ENCODE data around the gene ANKRD45.
"Not testable (repeated sequence)": the region's sequence is repeated elsewhere in the genome, so short reads cannot be mapped to it uniquely, and the experiment has no call there.

ANKRD45 gene

GRCh38 chr1:173628888-173629287 is 40.8 kb downstream of the ANKRD45 start:
- Mint-ChIP-seq H3K4me3 (no peak overlapping the region), H3K27ac (no peak overlapping the region), H3K27me3 (no peaks in the 10 kb centered on the region), H3K4me1 (no peaks in the 10 kb centered on the region), H3K9me3 (no peaks in the 10 kb centered on the region), H3K36me3 (no peaks in the 10 kb centered on the region)
- DNase-seq, result peak; percentile 25
- CTCF ChIA-PET, result no interaction called here

- CTCF ChIA-PET, result no interaction called here
- Mint-ChIP-seq H3K27me3 (no peaks in the 10 kb centered on the region), H3K4me1 (no peaks in the 10 kb centered on the region), H3K9me3 (no peaks in the 10 kb centered on the region), H3K27ac (no peak overlapping the region), H3K36me3 (no peaks in the 10 kb centered on the region), H3K4me3 (no peak overlapping the region)
- no peak for DNase-seq
Observed at GRCh38 chr1:173627269-173627668, 42.4 kb downstream of the ANKRD45 start.

GRCh38 chr1:173616859-173617258 is 52.8 kb downstream of the ANKRD45 start:
- DNase-seq, result no peak
- CTCF ChIA-PET, result no interaction called here
- Mint-ChIP-seq H3K36me3 (peaks cover 2% of the 10 kb centered on the region), H3K27ac (no peak overlapping the region), H3K9me3 (peaks cover 26% of the 10 kb centered on the region), H3K27me3 (peaks cover 26% of the 10 kb centered on the region), H3K4me1 (no peaks in the 10 kb centered on the region), H3K4me3 (no peak overlapping the region)

- H3K4me3 Mint-ChIP-seq, H3K9me3 Mint-ChIP-seq, DNase-seq, CTCF ChIA-PET, H3K27ac Mint-ChIP-seq, H3K4me1 Mint-ChIP-seq, H3K36me3 Mint-ChIP-seq: not testable (repeated sequence)
- H3K27me3 Mint-ChIP-seq, result peaks cover 15% of the 10 kb centered on the region
Observed at GRCh38 chr1:173613086-173613485, 56.6 kb downstream of the ANKRD45 start.

GRCh38 chr1:173608503-173609216 is 61.0 kb downstream of the ANKRD45 start:
- no peaks in the 10 kb centered on the region for H3K4me1 Mint-ChIP-seq
- peaks cover 3% of the 10 kb centered on the region for H3K9me3 Mint-ChIP-seq
- DNase-seq, result no peak
- peaks cover 3% of the 10 kb centered on the region for H3K27me3 Mint-ChIP-seq
- no peak overlapping the region for H3K4me3 Mint-ChIP-seq
- CTCF ChIA-PET, result no interaction called here
- no peak overlapping the region for H3K27ac Mint-ChIP-seq
- peaks cover 2% of the 10 kb centered on the region for H3K36me3 Mint-ChIP-seq

GRCh38 chr1:173603056-173603591 is 66.5 kb downstream of the ANKRD45 start, which contains the start of gene SLC9C2:
Gene SLC9C2, minus strand, starts transcription at chr1:173603072. Its CDS starts 1,296 bp downstream, at chr1:173601776.
- H3K27me3 Mint-ChIP-seq, result peaks cover 4% of the 10 kb centered on the region

GRCh38 chr1:173601588-173601987 is 68.1 kb downstream of the ANKRD45 start:
- Mint-ChIP-seq H3K36me3 (no peaks in the 10 kb centered on the region), H3K4me3 (no peak overlapping the region), H3K27me3 (peaks cover 4% of the 10 kb centered on the region), H3K9me3 (no peaks in the 10 kb centered on the region), H3K4me1 (peaks cover 6% of the 10 kb centered on the region), H3K27ac (no peak overlapping the region)
- no peak for DNase-seq
- CTCF ChIA-PET, result no interaction called here

More at GRCh38 chr1:173603056-173603591, 66.5 kb downstream of the ANKRD45 start, which contains the start of gene SLC9C2:
- CTCF ChIA-PET, result no interaction called here
- no peak for DNase-seq
- Mint-ChIP-seq H3K36me3 (no peaks in the 10 kb centered on the region), H3K9me3 (no peaks in the 10 kb centered on the region), H3K4me3 (no peak within 1 kb of the TSS), H3K27ac (no peak within 1 kb of the TSS), H3K4me1 (peaks cover 6% of the 10 kb centered on the region)

GRCh38 chr1:173596097-173596825 is 73.4 kb downstream of the ANKRD45 start:
- Mint-ChIP-seq H3K27me3 (peaks cover 4% of the 10 kb centered on the region), H3K36me3 (no peaks in the 10 kb centered on the region), H3K9me3 (peaks cover 2% of the 10 kb centered on the region), H3K27ac (no peak overlapping the region), H3K4me1 (no peaks in the 10 kb centered on the region), H3K4me3 (no peak overlapping the region)
- CTCF ChIA-PET, result no interaction called here
- DNase-seq, result no peak

- H3K4me3 Mint-ChIP-seq, H3K9me3 Mint-ChIP-seq, DNase-seq, CTCF ChIA-PET, H3K36me3 Mint-ChIP-seq, H3K4me1 Mint-ChIP-seq, H3K27ac Mint-ChIP-seq, H3K27me3 Mint-ChIP-seq: not testable (repeated sequence)
Observed at GRCh38 chr1:173591138-173591537, 78.5 kb downstream of the ANKRD45 start.

- H3K9me3 Mint-ChIP-seq, result no peaks in the 10 kb centered on the region
- DNase-seq, result no peak
- no peak overlapping the region for H3K27ac Mint-ChIP-seq
- H3K27me3 Mint-ChIP-seq, result no peaks in the 10 kb centered on the region
- H3K4me3 Mint-ChIP-seq, result no peak overlapping the region
- CTCF ChIA-PET, result interaction anchor here (0.9 kb wide), 1 partner anchor 9 kb away, joined by 3 read pairs; no protein-coding TSS in a partner anchor
- no peaks in the 10 kb centered on the region for H3K36me3 Mint-ChIP-seq
- no peaks in the 10 kb centered on the region for H3K4me1 Mint-ChIP-seq
Observed at GRCh38 chr1:173590557-173590956, 79.1 kb downstream of the ANKRD45 start.

- Mint-ChIP-seq H3K36me3 (no peaks in the 10 kb centered on the region), H3K27me3 (peaks cover 5% of the 10 kb centered on the region), H3K27ac (no peak overlapping the region), H3K4me1 (no peaks in the 10 kb centered on the region), H3K4me3 (no peak overlapping the region), H3K9me3 (no peaks in the 10 kb centered on the region)
- no peak for DNase-seq
- CTCF ChIA-PET, result interaction anchor here (0.6 to 1.4 kb wide), 3 partner anchors 9 to 637 kb away, joined by 3 read pairs; no protein-coding TSS in a partner anchor
Observed at GRCh38 chr1:173581383-173582079, 88.1 kb downstream of the ANKRD45 start.

GRCh38 chr1:173580658-173581057 is 89.0 kb downstream of the ANKRD45 start:
- no peak overlapping the region for H3K27ac Mint-ChIP-seq
- no peaks in the 10 kb centered on the region for H3K4me1 Mint-ChIP-seq
- peaks cover 5% of the 10 kb centered on the region for H3K27me3 Mint-ChIP-seq
- H3K36me3 Mint-ChIP-seq, result no peaks in the 10 kb centered on the region
- CTCF ChIA-PET, result interaction anchor here (0.6 to 1.4 kb wide), 3 partner anchors 9 to 638 kb away, joined by 3 read pairs; no protein-coding TSS in a partner anchor
- no peak overlapping the region for H3K4me3 Mint-ChIP-seq
- H3K9me3 Mint-ChIP-seq, result no peaks in the 10 kb centered on the region
- DNase-seq, result no peak

GRCh38 chr1:173580071-173580470 is 89.6 kb downstream of the ANKRD45 start:
- Mint-ChIP-seq H3K27me3 (peaks cover 5% of the 10 kb centered on the region), H3K9me3 (no peaks in the 10 kb centered on the region), H3K4me3 (no peak overlapping the region), H3K27ac (no peak overlapping the region), H3K4me1 (no peaks in the 10 kb centered on the region), H3K36me3 (no peaks in the 10 kb centered on the region)
- CTCF ChIA-PET, result interaction anchor here (0.9 kb wide), 1 partner anchor 25 kb away, joined by 3 read pairs; no protein-coding TSS in a partner anchor
- no peak for DNase-seq

GRCh38 chr1:173573596-173573995 is 96.1 kb downstream of the ANKRD45 start:
- Mint-ChIP-seq H3K27me3 (no peaks in the 10 kb centered on the region), H3K4me3 (no peak overlapping the region), H3K4me1 (peaks cover 3% of the 10 kb centered on the region), H3K9me3 (no peaks in the 10 kb centered on the region), H3K27ac (no peak overlapping the region), H3K36me3 (no peaks in the 10 kb centered on the region)
- CTCF ChIA-PET, result interaction anchor here (0.6 kb wide), 1 partner anchor 19 kb away, joined by 3 read pairs; no protein-coding TSS in a partner anchor
- no peak for DNase-seq
